ENCODE data around the gene TSPAN11.

The TSPAN11 gene

DNA sequence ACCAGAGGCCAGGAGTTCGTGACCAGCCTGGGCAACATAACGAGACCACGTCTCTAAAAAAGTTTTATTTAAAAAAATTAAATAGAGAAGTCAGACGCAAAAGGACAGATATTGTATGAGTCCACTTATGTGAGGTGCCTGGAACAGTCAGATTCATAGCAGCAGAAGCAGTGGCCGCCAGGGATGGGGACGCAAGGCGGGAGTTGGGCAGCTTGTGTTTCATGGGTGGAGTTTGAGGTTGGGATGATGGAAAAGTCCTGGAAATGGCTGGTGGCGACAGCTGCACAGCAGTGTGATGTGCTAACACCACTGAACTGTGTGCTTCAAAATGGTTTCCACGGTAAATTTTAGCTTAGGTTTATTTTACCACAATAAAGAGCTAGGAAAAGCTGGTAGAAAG is 89.5 kb downstream of the TSPAN11 start:
- TF ChIP-seq, protein P1, sequence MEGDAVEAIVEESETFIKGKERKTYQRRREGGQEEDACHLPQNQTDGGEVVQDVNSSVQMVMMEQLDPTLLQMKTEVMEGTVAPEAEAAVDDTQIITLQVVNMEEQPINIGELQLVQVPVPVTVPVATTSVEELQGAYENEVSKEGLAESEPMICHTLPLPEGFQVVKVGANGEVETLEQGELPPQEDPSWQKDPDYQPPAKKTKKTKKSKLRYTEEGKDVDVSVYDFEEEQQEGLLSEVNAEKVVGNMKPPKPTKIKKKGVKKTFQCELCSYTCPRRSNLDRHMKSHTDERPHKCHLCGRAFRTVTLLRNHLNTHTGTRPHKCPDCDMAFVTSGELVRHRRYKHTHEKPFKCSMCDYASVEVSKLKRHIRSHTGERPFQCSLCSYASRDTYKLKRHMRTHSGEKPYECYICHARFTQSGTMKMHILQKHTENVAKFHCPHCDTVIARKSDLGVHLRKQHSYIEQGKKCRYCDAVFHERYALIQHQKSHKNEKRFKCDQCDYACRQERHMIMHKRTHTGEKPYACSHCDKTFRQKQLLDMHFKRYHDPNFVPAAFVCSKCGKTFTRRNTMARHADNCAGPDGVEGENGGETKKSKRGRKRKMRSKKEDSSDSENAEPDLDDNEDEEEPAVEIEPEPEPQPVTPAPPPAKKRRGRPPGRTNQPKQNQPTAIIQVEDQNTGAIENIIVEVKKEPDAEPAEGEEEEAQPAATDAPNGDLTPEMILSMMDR (conservative IDR thresholded peaks at IDR 0.05; ENCODE audit: low read depth, low read length) = no peak
- no peak overlapping the region for H3K4me3 ChIP-seq (ENCODE audit: low read depth, low read length)
- DNase-seq (ENCODE audit: low read depth) = no peak

DNA sequence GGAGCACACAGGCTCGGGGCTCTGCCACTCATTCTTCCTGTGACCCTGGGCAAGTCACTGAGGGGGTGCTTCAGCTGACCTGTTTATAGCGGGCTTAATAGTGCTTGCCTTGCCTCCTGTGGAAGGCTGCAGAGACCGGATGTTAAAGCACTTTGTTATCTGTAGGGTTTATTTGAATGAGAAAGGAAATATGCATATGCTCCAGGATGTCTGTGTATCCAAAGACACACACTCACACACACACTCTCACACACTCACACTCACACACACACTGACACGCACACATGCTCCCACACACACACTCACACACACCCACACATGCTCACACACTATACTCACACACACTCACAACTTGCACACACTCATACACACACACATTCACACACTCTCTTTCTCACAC is 91.0 kb downstream of the TSPAN11 start:
- TF ChIP-seq, protein P1 (conservative IDR thresholded peaks at IDR 0.05; ENCODE audit: low read depth, low read length) = no peak
- H3K4me3 ChIP-seq (ENCODE audit: low read depth, low read length) = no peak overlapping the region
- no peak for DNase-seq (ENCODE audit: low read depth)

DNA sequence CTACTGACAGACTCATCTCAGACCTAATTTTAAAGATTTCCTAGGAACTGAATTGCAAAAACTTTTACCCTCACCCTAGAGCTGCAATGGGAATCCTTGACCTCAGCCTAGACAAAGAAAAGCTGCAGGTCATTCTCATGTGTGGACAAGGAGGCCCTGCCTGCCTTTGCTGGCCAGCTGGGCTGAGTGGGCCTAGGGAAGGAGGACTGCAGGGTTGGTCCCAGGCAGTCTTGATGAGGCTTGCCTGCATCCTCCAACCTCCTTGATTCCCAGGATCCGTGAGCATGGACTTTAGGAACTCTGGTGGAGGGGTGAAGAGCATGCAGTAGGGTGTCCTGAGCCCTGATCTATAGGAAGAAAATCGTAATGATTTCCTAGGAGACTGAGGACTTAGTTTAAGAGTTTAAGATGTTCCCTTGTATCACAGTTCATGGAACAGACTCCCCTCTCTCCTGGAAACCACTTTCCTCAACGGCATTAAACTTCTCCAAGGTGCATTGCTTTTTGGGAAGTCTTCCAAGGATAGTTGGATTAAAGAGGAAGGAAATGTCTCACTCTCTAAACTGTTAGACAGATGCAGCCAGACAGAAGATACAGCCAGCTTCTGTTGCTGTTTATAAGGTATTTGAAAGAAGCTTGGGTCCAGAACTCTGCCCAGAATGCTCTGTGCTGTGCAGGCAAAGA is 91.7 kb downstream of the TSPAN11 start:
- no peak for DNase-seq (ENCODE audit: low read depth)
- TF ChIP-seq, protein P1 (conservative IDR thresholded peaks at IDR 0.05; ENCODE audit: low read depth, low read length) = no peak
- no peak overlapping the region for H3K4me3 ChIP-seq (ENCODE audit: low read depth, low read length)

DNA sequence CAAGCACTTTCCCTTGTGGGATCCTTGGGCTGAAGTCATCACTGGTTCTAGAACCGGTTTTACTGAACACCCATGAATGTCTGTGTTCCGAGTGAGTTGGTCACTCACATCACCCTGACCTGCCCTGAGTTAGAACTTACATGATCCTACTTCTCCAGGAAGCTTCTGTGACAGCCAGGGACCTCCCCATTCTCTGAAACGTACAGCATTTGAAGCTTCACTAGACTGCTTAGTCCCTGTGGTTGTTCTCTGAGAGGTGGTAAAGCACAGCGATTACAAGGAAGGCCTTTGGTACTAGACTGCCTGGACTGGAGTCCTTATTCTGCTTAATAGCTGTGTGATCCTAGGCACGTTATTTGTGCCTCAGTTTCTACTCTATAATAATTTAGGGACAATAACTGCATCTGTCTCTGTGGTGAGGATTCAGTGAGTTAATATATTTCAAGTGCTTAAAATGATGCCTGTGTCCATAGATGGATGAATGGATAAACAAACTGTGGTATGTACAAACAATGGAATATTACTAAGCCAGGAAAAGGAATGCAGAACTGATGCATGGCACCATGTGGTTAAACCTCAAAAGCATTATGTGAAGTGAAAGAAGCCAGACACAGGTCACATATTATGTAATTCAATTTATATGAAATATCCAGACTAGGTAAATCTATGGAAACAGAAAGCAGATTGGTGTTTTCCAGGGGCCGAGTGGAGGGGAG is 92.4 kb downstream of the TSPAN11 start:
- TF ChIP-seq, protein P1 (conservative IDR thresholded peaks at IDR 0.05; ENCODE audit: low read depth, low read length) = no peak
- H3K4me3 ChIP-seq (ENCODE audit: low read depth, low read length) = no peak overlapping the region
- DNase-seq (ENCODE audit: low read depth) = no peak

DNA sequence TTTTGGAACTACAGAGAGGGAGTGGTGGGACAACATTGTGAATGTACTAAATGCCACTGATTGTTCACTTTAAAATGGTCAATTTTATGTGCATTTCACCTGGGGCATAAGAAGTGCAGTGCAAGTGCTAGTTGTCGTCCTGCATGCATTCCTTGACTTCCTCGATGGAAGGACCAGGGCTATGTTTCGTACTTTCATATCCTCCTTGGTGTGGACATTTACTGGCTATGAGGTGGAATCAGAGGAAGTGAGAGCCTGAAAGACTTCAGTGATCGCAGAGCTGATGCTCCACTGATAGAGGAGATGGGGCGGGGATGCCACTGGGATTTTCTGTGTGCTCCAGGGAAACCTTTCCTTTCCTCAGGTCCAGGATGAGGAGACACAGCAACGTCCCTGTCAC is 93.0 kb downstream of the TSPAN11 start:
- TF ChIP-seq, protein P1 (conservative IDR thresholded peaks at IDR 0.05; ENCODE audit: low read depth, low read length) = no peak
- H3K4me3 ChIP-seq (ENCODE audit: low read depth, low read length) = no peak overlapping the region
- DNase-seq (ENCODE audit: low read depth) = no peak

DNA sequence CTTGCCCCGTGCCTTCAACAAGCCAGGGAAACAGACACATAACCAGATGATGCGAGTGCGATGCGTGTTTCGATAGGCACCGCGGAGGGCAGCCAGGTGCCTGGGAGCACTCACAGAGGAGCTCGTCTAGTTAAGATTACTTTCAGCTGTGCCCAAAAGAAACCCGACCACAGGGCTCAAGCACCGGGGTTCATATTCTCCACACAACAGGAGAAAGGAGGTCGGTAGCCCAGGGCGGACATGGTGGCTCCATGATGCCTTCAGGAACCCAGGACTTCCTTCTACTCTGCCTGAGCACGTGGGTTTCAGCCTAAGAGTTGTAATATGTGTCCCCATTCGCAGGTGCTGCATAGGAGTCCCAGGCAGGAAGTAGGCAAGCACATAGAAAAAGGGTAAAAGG is 93.4 kb downstream of the TSPAN11 start:
- TF ChIP-seq, protein P1 (conservative IDR thresholded peaks at IDR 0.05; ENCODE audit: low read depth, low read length) = no peak
- no peak for DNase-seq (ENCODE audit: low read depth)
- H3K4me3 ChIP-seq (ENCODE audit: low read depth, low read length) = no peak overlapping the region

Measured in choroid plexus epithelial cell (primary cell).